ENCODE measurements around the gene HDAC4.

HDAC4 gene

GRCh38 chr2:239401067-239401880 is 454 bp upstream of the HDAC4 start:
- Histone ChIP-seq H3K4me3 (ENCODE audit: low read length) (peak overlapping the region; percentile 96), H3K9me3 (ENCODE audit: control insufficient read depth, low read length) (no peaks in the 10 kb centered on the region), H3K27me3 (ENCODE audit: control insufficient read depth, insufficient read depth, low read length) (no peaks in the 10 kb centered on the region), H3K36me3 (ENCODE audit: control insufficient read depth, insufficient read depth, low read length) (no peaks in the 10 kb centered on the region), H3K9ac (ENCODE audit: low read length) (peak overlapping the region; percentile 96), H3K4me1 (ENCODE audit: control insufficient read depth, insufficient read depth, low read length) (peaks cover 5% of the 10 kb centered on the region)

- Histone ChIP-seq H3K9me3 (ENCODE audit: control insufficient read depth, low read length) (no peaks in the 10 kb centered on the region), H3K4me1 (ENCODE audit: control insufficient read depth, insufficient read depth, low read length) (peaks cover 5% of the 10 kb centered on the region), H3K4me3 (ENCODE audit: low read length) (no peak overlapping the region), H3K27me3 (ENCODE audit: control insufficient read depth, insufficient read depth, low read length) (no peaks in the 10 kb centered on the region), H3K9ac (ENCODE audit: low read length) (peak overlapping the region; percentile 8), H3K36me3 (ENCODE audit: control insufficient read depth, insufficient read depth, low read length) (no peaks in the 10 kb centered on the region)
Observed at GRCh38 chr2:239399921-239400595, 762 bp downstream of the HDAC4 start.

GRCh38 chr2:239399433-239399920 is 1.3 kb downstream of the HDAC4 start:
- Histone ChIP-seq H3K9ac (ENCODE audit: low read length) (peak overlapping the region; percentile 8), H3K4me1 (ENCODE audit: control insufficient read depth, insufficient read depth, low read length) (peaks cover 5% of the 10 kb centered on the region), H3K4me3 (ENCODE audit: low read length) (no peak overlapping the region), H3K36me3 (ENCODE audit: control insufficient read depth, insufficient read depth, low read length) (no peaks in the 10 kb centered on the region), H3K27me3 (ENCODE audit: control insufficient read depth, insufficient read depth, low read length) (no peaks in the 10 kb centered on the region), H3K9me3 (ENCODE audit: control insufficient read depth, low read length) (no peaks in the 10 kb centered on the region)

GRCh38 chr2:239398521-239398921 is 2.3 kb downstream of the HDAC4 start:
- no peaks in the 10 kb centered on the region for H3K9me3 ChIP-seq (ENCODE audit: control insufficient read depth, low read length)
- H3K27me3 ChIP-seq (ENCODE audit: control insufficient read depth, insufficient read depth, low read length), result no peaks in the 10 kb centered on the region
- no peaks in the 10 kb centered on the region for H3K36me3 ChIP-seq (ENCODE audit: control insufficient read depth, insufficient read depth, low read length)
- H3K4me3 ChIP-seq (ENCODE audit: low read length), result no peak overlapping the region
- H3K9ac ChIP-seq (ENCODE audit: low read length), result no peak overlapping the region
- peaks cover 5% of the 10 kb centered on the region for H3K4me1 ChIP-seq (ENCODE audit: control insufficient read depth, insufficient read depth, low read length)

- Histone ChIP-seq H3K27me3 (ENCODE audit: control insufficient read depth, insufficient read depth, low read length) (no peaks in the 10 kb centered on the region), H3K9me3 (ENCODE audit: control insufficient read depth, low read length) (no peaks in the 10 kb centered on the region), H3K36me3 (ENCODE audit: control insufficient read depth, insufficient read depth, low read length) (no peaks in the 10 kb centered on the region), H3K4me1 (ENCODE audit: control insufficient read depth, insufficient read depth, low read length) (peaks cover 9% of the 10 kb centered on the region), H3K9ac (ENCODE audit: low read length) (no peak overlapping the region), H3K4me3 (ENCODE audit: low read length) (no peak overlapping the region)
Observed at GRCh38 chr2:239397931-239398471, 2.8 kb downstream of the HDAC4 start.

- no peaks in the 10 kb centered on the region for H3K9me3 ChIP-seq (ENCODE audit: control insufficient read depth, low read length)
- peaks cover 7% of the 10 kb centered on the region for H3K4me1 ChIP-seq (ENCODE audit: control insufficient read depth, insufficient read depth, low read length)
- H3K36me3 ChIP-seq (ENCODE audit: control insufficient read depth, insufficient read depth, low read length), result no peaks in the 10 kb centered on the region
- no peaks in the 10 kb centered on the region for H3K27me3 ChIP-seq (ENCODE audit: control insufficient read depth, insufficient read depth, low read length)
- H3K4me3 ChIP-seq (ENCODE audit: low read length), result no peak overlapping the region
- no peak overlapping the region for H3K9ac ChIP-seq (ENCODE audit: low read length)
Observed at GRCh38 chr2:239396881-239397681, 3.7 kb downstream of the HDAC4 start.

GRCh38 chr2:239395524-239395923 is 5.3 kb downstream of the HDAC4 start:
- Histone ChIP-seq H3K9me3 (ENCODE audit: control insufficient read depth, low read length) (no peaks in the 10 kb centered on the region), H3K36me3 (ENCODE audit: control insufficient read depth, insufficient read depth, low read length) (no peaks in the 10 kb centered on the region), H3K4me3 (ENCODE audit: low read length) (no peak overlapping the region), H3K9ac (ENCODE audit: low read length) (no peak overlapping the region), H3K4me1 (ENCODE audit: control insufficient read depth, insufficient read depth, low read length) (peaks cover 6% of the 10 kb centered on the region), H3K27me3 (ENCODE audit: control insufficient read depth, insufficient read depth, low read length) (no peaks in the 10 kb centered on the region)

- no peak overlapping the region for H3K9ac ChIP-seq (ENCODE audit: low read length)
- no peaks in the 10 kb centered on the region for H3K9me3 ChIP-seq (ENCODE audit: control insufficient read depth, low read length)
- H3K4me1 ChIP-seq (ENCODE audit: control insufficient read depth, insufficient read depth, low read length), result peaks cover 6% of the 10 kb centered on the region
- no peaks in the 10 kb centered on the region for H3K36me3 ChIP-seq (ENCODE audit: control insufficient read depth, insufficient read depth, low read length)
- no peaks in the 10 kb centered on the region for H3K27me3 ChIP-seq (ENCODE audit: control insufficient read depth, insufficient read depth, low read length)
- H3K4me3 ChIP-seq (ENCODE audit: low read length), result no peak overlapping the region
Observed at GRCh38 chr2:239394978-239395377, 5.8 kb downstream of the HDAC4 start.

GRCh38 chr2:239394346-239394945 is 6.4 kb downstream of the HDAC4 start:
- Histone ChIP-seq H3K27me3 (ENCODE audit: control insufficient read depth, insufficient read depth, low read length) (no peaks in the 10 kb centered on the region), H3K4me3 (ENCODE audit: low read length) (no peak overlapping the region), H3K36me3 (ENCODE audit: control insufficient read depth, insufficient read depth, low read length) (no peaks in the 10 kb centered on the region), H3K9me3 (ENCODE audit: control insufficient read depth, low read length) (no peaks in the 10 kb centered on the region), H3K9ac (ENCODE audit: low read length) (no peak overlapping the region), H3K4me1 (ENCODE audit: control insufficient read depth, insufficient read depth, low read length) (peaks cover 6% of the 10 kb centered on the region)

GRCh38 chr2:239393941-239394340 is 6.9 kb downstream of the HDAC4 start:
- no peaks in the 10 kb centered on the region for H3K36me3 ChIP-seq (ENCODE audit: control insufficient read depth, insufficient read depth, low read length)
- no peaks in the 10 kb centered on the region for H3K9me3 ChIP-seq (ENCODE audit: control insufficient read depth, low read length)
- peaks cover 6% of the 10 kb centered on the region for H3K4me1 ChIP-seq (ENCODE audit: control insufficient read depth, insufficient read depth, low read length)
- no peak overlapping the region for H3K4me3 ChIP-seq (ENCODE audit: low read length)
- no peak overlapping the region for H3K9ac ChIP-seq (ENCODE audit: low read length)
- H3K27me3 ChIP-seq (ENCODE audit: control insufficient read depth, insufficient read depth, low read length), result no peaks in the 10 kb centered on the region

- Histone ChIP-seq H3K4me3 (ENCODE audit: low read length) (no peak overlapping the region), H3K4me1 (ENCODE audit: control insufficient read depth, insufficient read depth, low read length) (peaks cover 6% of the 10 kb centered on the region), H3K9me3 (ENCODE audit: control insufficient read depth, low read length) (no peaks in the 10 kb centered on the region), H3K27me3 (ENCODE audit: control insufficient read depth, insufficient read depth, low read length) (no peaks in the 10 kb centered on the region), H3K9ac (ENCODE audit: low read length) (no peak overlapping the region), H3K36me3 (ENCODE audit: control insufficient read depth, insufficient read depth, low read length) (no peaks in the 10 kb centered on the region)
Observed at GRCh38 chr2:239393388-239393940, 7.4 kb downstream of the HDAC4 start.

Data from mucosa of stomach (tissue), 1 donor.